Activated CD8-positive, alpha-beta memory T cell treated with anti-CD3 and anti-CD28 coated beads, Interleukin-2, amount 50 U/mL, for 4 hours (primary cell): Measurements from ENCODE around the gene ZDHHC14.

ENCODE experiments used
- DNase-seq: peaks from one replicate; pipeline ENCODE4 v3.0.0-alpha.2; 2020

Gene ZDHHC14

GRCh38 chr6:157539421-157539822, 158.4 kb downstream of the ZDHHC14 start:
- no peak for DNase-seq

- DNase-seq, result no peak
These were observed 159.1 kb downstream of the ZDHHC14 start for GRCh38 chr6:157539900-157540752.

- DNase-seq, result no peak
These were observed 160.8 kb downstream of the ZDHHC14 start for GRCh38 chr6:157541618-157542413.

- no peak for DNase-seq
These were observed 161.6 kb downstream of the ZDHHC14 start for GRCh38 chr6:157542414-157543160.

GRCh38 chr6:157546321-157546720, 165.3 kb downstream of the ZDHHC14 start:
- DNase-seq, result no peak

GRCh38 chr6:157547112-157547511, 166.1 kb downstream of the ZDHHC14 start:
- DNase-seq, result no peak

- no peak for DNase-seq
These were observed 167.9 kb downstream of the ZDHHC14 start for GRCh38 chr6:157548635-157549467.

GRCh38 chr6:157549468-157549745, 168.4 kb downstream of the ZDHHC14 start:
- no peak for DNase-seq

GRCh38 chr6:157550114-157550989, 169.4 kb downstream of the ZDHHC14 start:
- DNase-seq, result peak; percentile 23

- DNase-seq, result no peak
These were observed 170.2 kb downstream of the ZDHHC14 start for GRCh38 chr6:157551041-157551832.

- DNase-seq, result no peak
These were observed 171.2 kb downstream of the ZDHHC14 start for GRCh38 chr6:157552081-157552747.

- DNase-seq, result no peak
These were observed 172.0 kb downstream of the ZDHHC14 start for GRCh38 chr6:157552820-157553485.

- no peak for DNase-seq
These were observed 173.8 kb downstream of the ZDHHC14 start for GRCh38 chr6:157554747-157555146.

- DNase-seq, result no peak
These were observed 174.6 kb downstream of the ZDHHC14 start for GRCh38 chr6:157555455-157556143.

- no peak for DNase-seq
These were observed 175.2 kb downstream of the ZDHHC14 start for GRCh38 chr6:157556144-157556645.

GRCh38 chr6:157556671-157557430, 175.9 kb downstream of the ZDHHC14 start:
- DNase-seq, result no peak

GRCh38 chr6:157557559-157557958, 176.6 kb downstream of the ZDHHC14 start:
- no peak for DNase-seq

GRCh38 chr6:157558049-157558448, 177.1 kb downstream of the ZDHHC14 start:
- no peak for DNase-seq
